Spleen (tissue), 11 donors: ENCODE data around the gene CDK5R1. TPM values are rescaled to one million over a fixed set of nuclear protein-coding genes. Genes with fewer than 3 reads are reported as not detected.

ENCODE experiments used
- DNase-seq: peaks from one replicate; pipeline ENCODE4 v3.0.0-alpha.2; 2020
- H3K27ac ChIP-seq, 8 donors: fragments of 200-600 bp; sonication (generic) in 7 of 8; 1 replicate in 4 of 8; 2 replicates in 4 of 8; pipeline versions ENCODE4 v1.5.0 to v1.8.0; 2016 to 2021; ENCODE audit warnings: inconsistent platforms in 4 of 8, mild to moderate bottlenecking in 4 of 8, moderate library complexity in 1 of 8
- H3K27me3 ChIP-seq, 7 donors: fragments of 200-600 bp; sonication (generic) in 6 of 7; replicated peaks in 1 of 7; 1 replicate in 4 of 7; 2 replicates in 3 of 7; pipeline versions ENCODE4 v1.5.0 to v1.8.0; 2016 to 2021; ENCODE audit warnings: inconsistent platforms in 3 of 7, mild to moderate bottlenecking in 1 of 7
- H3K36me3 ChIP-seq, 6 donors: fragments of 200-600 bp; sonication (generic) in 5 of 6; 1 replicate in 4 of 6; 2 replicates in 2 of 6; pipeline versions ENCODE4 v1.5.0 to v1.8.0; 2016 to 2021; ENCODE audit warnings: inconsistent platforms in 2 of 6
- H3K4me1 ChIP-seq, 6 donors: fragments of 200-600 bp; sonication (generic) in 5 of 6; 1 replicate in 3 of 6; 2 replicates in 3 of 6; pipeline versions ENCODE4 v1.5.0 to v1.8.0; 2016 to 2021; ENCODE audit warnings: inconsistent platforms in 3 of 6
- H3K4me3 ChIP-seq, 8 donors: fragments of 200-600 bp; sonication (generic) in 7 of 8; 1 replicate in 4 of 8; 2 replicates in 4 of 8; pipeline versions ENCODE4 v1.5.0 to v1.8.0; 2016 to 2021; ENCODE audit warnings: inconsistent platforms in 4 of 8, mild to moderate bottlenecking in 4 of 8, moderate library complexity in 2 of 8
- H3K9me3 ChIP-seq, 8 donors: fragments of 200-600 bp; sonication (generic) in 7 of 8; 1 replicate in 4 of 8; 2 replicates in 4 of 8; pipeline versions ENCODE4 v1.5.0 to v1.8.0; 2016 to 2021; ENCODE audit warnings: inconsistent platforms in 4 of 8
- POLR2A ChIP-seq, 3 donors: fragments of 450-650 bp; IDR thresholded peaks; one replicate each; pipeline ENCODE4 v1.5.1; 2017; ENCODE audit warnings: antibody characterized with exemption in 3 of 3, mild to moderate bottlenecking in 1 of 3
- POLR2AphosphoS5 ChIP-seq, 3 donors: sonication (generic); formaldehyde crosslinking; IDR thresholded peaks; one replicate each; pipeline ENCODE4 v1.5.1; 2017; ENCODE audit warnings: antibody characterized with exemption in 3 of 3
- WGBS, 5 donors: extraction: QIAGEN DNeasy Blood & Tissue Kit in 3 of 5; methylation state at CpG; one replicate each; pipeline versions ENCODE4 v1.1.5 to v1.1.7; 2013 to 2018; 5-methylcytosine and 5-hydroxymethylcytosine counted together
- intact Hi-C: fragments of 100-400 bp; cut with DNase I; formaldehyde crosslinking; loops from one replicate; pipeline ENCODE4 v1.15.0; 2023; ENCODE audit warnings: low total_unique reads
- polyA plus RNA-seq, 3 donors: library from polyadenylated mRNA; stranded (reverse); fragments of 200-250 nt; gene quantifications; one replicate each; pipeline ENCODE4 v1.2.1, GENCODE V29; 2013
- total RNA-seq, 7 donors: library from RNA; depleted of rRNA in 3 of 7; stranded (reverse); fragments of >200 nt in 3 of 7; fragmentation: NEBNext Ultra II Directional in 4 of 7; extraction: Animal tissue kit (Norgen Biotek cat#: 25700) in 4 of 7; gene quantifications; one replicate each; pipeline versions ENCODE4 v1.1.0 to v1.2.1, GENCODE V29; 2016 to 2021
- TF ChIP-seq, protein P1 (sequence below), 11 experiments: fragments of 200-600 bp in 7 of 11; fragments of 450-650 bp in 4 of 11; sonication (generic) in 4 of 11; IDR thresholded peaks in 8 of 11; conservative IDR thresholded peaks in 3 of 11; 1 replicate in 7 of 11; 2 replicates in 4 of 11; pipeline versions ENCODE4 v1.4.0 to v1.8.0; 2016 to 2021; ENCODE audit warnings: antibody characterized with exemption in 11 of 11, inconsistent platforms in 4 of 11, mild to moderate bottlenecking in 1 of 11
- donor health status: healthy with polysubstance abuse.
- donor health status: DM: no; HTN: no; CAD: no; lungs with moderate emphysema.
- donor health status: DM: no; HTN: no; CAD: no.
- donor health status: Bipolar disorder and iron deficiency.
- donor health status: healthy.
- donor health status: DM: no; HTN: no; CAD: no.
- donor health status: DM: yes; HTN: yes; CAD: no.

Gene CDK5R1
- total and polyA plus RNA-seq, 10 donors, result 13.0 to 28.2 (median 20.2) TPM

DNA sequence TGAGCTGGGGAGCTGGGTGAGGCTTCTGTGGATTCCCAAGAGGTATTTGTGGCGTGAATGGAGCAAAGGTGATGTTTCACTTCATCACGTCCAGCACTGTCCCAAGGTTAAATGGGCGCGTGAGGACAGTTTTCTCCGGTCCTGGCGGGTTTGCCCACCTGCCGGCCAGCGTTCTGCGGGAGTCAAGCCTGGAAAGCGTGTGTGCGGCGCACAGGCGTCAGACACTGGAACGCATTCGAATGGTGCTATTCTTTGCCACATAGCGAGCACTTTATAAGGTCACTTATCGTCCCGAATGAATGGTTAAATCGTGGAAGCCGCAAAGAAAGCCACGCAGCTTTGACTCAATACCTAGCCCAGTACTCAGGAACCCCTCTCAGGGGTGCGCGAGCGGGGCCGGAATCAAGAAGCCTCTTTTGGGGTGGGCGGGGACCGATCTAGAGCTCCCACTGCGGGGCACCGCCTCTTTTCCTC, 42.9 kb upstream of the CDK5R1 start:
- no peak for DNase-seq
- Histone ChIP-seq H3K36me3 (peaks cover 0 to 22% (median 19%) of the 10 kb centered on the region in 6 donors), H3K4me1 (peaks cover 19 to 52% (median 37%) of the 10 kb centered on the region in 6 donors), H3K27ac (peak overlapping the region in 5 of 8 donors; percentile 87 to 92 (median 89)), H3K27me3 (no peaks in the 10 kb centered on the region), H3K4me3 (peak overlapping the region; percentile 82 to 100 (median 99)), H3K9me3 (no peaks in the 10 kb centered on the region)
- intact Hi-C loops, result no loop called here
- 6 to 10% (median 10%) methylated on average over 21 to 29 of the region's 29 CpGs for WGBS, 5 donors
- no peak for TF ChIP-seq POLR2A (IDR thresholded peaks at IDR 0.05)
- TF ChIP-seq, protein P1, sequence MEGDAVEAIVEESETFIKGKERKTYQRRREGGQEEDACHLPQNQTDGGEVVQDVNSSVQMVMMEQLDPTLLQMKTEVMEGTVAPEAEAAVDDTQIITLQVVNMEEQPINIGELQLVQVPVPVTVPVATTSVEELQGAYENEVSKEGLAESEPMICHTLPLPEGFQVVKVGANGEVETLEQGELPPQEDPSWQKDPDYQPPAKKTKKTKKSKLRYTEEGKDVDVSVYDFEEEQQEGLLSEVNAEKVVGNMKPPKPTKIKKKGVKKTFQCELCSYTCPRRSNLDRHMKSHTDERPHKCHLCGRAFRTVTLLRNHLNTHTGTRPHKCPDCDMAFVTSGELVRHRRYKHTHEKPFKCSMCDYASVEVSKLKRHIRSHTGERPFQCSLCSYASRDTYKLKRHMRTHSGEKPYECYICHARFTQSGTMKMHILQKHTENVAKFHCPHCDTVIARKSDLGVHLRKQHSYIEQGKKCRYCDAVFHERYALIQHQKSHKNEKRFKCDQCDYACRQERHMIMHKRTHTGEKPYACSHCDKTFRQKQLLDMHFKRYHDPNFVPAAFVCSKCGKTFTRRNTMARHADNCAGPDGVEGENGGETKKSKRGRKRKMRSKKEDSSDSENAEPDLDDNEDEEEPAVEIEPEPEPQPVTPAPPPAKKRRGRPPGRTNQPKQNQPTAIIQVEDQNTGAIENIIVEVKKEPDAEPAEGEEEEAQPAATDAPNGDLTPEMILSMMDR (IDR thresholded peaks at IDR 0.05 in 8 of 11, conservative IDR thresholded peaks at IDR 0.05 in 3 of 11), result peak in 2 of 11 experiments; percentile 95

DNA sequence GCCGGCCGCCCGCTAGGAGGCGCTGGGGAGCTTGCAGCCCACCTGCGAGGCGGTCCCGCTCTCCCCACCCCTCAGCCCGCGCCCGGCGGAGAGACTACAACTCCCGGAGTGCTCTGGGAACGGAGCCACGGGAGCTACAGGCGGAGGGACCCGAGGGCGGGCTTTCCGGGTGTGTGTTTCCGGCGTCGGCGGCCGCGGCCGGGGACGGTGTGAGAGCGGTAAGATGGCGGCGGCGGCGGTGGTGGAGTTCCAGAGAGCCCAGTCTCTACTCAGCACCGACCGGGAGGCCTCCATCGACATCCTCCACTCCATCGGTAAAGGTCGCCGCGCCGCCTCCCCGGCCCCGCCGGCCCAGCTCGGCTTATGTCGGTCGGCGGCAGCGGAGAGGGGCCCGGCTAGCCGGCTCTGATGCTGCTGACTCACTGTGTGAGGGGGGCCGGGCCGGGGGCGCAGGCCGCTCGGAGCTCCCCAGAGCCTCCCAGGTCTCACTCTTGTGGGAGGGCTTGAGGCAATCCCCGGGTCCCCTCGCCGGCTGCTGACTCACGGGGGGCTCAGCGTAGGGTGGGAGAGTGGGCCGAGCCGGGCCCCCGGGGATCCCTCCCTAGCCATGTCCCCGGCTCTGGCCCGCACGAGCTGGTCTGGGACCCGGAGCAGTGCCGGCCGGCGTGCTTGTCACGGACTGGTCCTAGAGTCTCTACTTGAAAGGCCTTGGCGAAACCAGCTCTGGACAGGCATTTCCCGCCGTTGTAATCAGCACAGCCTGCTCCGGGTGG, 42.3 kb upstream of the CDK5R1 start, which contains the start of gene PSMD11:
PSMD11 (plus strand) TSS at position 210 of the 773 bp plus-strand sequence; CDS start at position 224, 14 bp downstream.
- intact Hi-C loops, result no loop called here
- peak; percentile 100 for DNase-seq
- no peaks in the 10 kb centered on the region for H3K27me3 ChIP-seq
- H3K4me3 ChIP-seq, result peak within 1 kb of the TSS; percentile 82 to 100 (median 99)
- WGBS, 5 donors, result 0 to 1% (median 0%) methylated on average over 13 to 74 of the region's 74 CpGs
- H3K9me3 ChIP-seq, result no peaks in the 10 kb centered on the region
- TF ChIP-seq, protein P1 (IDR thresholded peaks at IDR 0.05 in 8 of 11, conservative IDR thresholded peaks at IDR 0.05 in 3 of 11), result peak in 9 of 11 experiments; percentile 77 to 98 (median 95)
- TF ChIP-seq POLR2A (IDR thresholded peaks at IDR 0.05) (peak in 1 of 3 donors; percentile 68), POLR2AphosphoS5 (IDR thresholded peaks at IDR 0.05) (peak; percentile 84 to 94 (median 85))
- H3K4me1 ChIP-seq, result peaks cover 19 to 59% (median 38%) of the 10 kb centered on the region in 6 donors
- H3K36me3 ChIP-seq, result peaks cover 0 to 28% (median 25%) of the 10 kb centered on the region in 6 donors
- H3K27ac ChIP-seq, result peak within 1 kb of the TSS; percentile 64 to 92 (median 88)

DNA sequence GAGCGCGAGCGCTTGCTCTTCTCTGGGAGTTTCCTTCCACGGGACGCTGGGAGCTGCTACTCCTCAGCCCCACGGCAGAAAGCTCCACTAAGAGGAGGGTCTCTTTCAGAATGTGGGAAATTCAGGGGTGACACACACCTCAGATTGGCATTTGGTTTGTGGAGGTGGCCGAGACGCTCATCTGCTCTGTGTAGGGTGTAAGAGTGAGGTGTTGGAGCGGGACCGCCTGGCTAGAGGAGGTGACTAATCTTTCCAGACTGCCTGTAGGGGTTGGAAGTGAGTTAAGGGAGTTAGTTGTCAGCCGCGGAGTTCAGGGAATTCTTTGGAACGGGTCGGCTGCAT, 41.7 kb upstream of the CDK5R1 start:
- no peak for DNase-seq
- Histone ChIP-seq H3K27ac (peak overlapping the region; percentile 64 to 92 (median 88)), H3K9me3 (no peaks in the 10 kb centered on the region), H3K4me3 (peak overlapping the region; percentile 82 to 100 (median 99)), H3K4me1 (peaks cover 19 to 59% (median 38%) of the 10 kb centered on the region in 6 donors), H3K27me3 (no peaks in the 10 kb centered on the region), H3K36me3 (peaks cover 0 to 33% (median 27%) of the 10 kb centered on the region in 6 donors)
- intact Hi-C loops, result no loop called here
- TF ChIP-seq, protein P1 (IDR thresholded peaks at IDR 0.05 in 8 of 11, conservative IDR thresholded peaks at IDR 0.05 in 3 of 11), result no peak
- TF ChIP-seq POLR2AphosphoS5 (IDR thresholded peaks at IDR 0.05) (no peak), POLR2A (IDR thresholded peaks at IDR 0.05) (no peak)
- 0 to 1% (median 0%) methylated on average over 14 of the region's 14 CpGs for WGBS, 5 donors

DNA sequence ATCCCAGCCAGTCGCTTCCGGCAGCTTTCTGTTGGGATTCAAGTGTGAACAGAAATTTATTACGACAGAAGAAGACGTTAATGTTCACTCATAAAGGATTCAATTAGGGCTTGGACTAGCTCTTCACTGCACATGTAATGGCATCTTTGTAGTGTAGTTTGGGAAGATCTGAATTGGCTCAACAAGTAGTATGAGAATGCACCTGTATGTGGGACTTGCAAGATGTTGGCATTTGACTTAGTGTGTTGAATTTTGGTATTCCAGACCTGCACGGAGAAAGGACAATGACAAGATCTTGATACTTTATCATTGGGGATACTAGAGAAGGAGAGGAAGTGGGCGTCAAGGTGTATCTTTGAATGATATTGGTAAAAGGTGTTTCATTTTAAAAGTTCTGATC, 41.3 kb upstream of the CDK5R1 start:
- Histone ChIP-seq H3K9me3 (no peaks in the 10 kb centered on the region), H3K27ac (peak overlapping the region in 7 of 8 donors; percentile 64 to 92 (median 89)), H3K4me1 (peaks cover 19 to 59% (median 38%) of the 10 kb centered on the region in 6 donors), H3K27me3 (no peaks in the 10 kb centered on the region), H3K4me3 (peak overlapping the region; percentile 82 to 100 (median 99)), H3K36me3 (peaks cover 0 to 38% (median 30%) of the 10 kb centered on the region in 6 donors)
- TF ChIP-seq POLR2AphosphoS5 (IDR thresholded peaks at IDR 0.05), result no peak
- TF ChIP-seq POLR2A (IDR thresholded peaks at IDR 0.05), result no peak
- TF ChIP-seq, protein P1 (IDR thresholded peaks at IDR 0.05 in 8 of 11, conservative IDR thresholded peaks at IDR 0.05 in 3 of 11), result no peak
- DNase-seq, result no peak
- intact Hi-C loops, result no loop called here
- 14 to 27% (median 22%) methylated on average over 6 of the region's 6 CpGs for WGBS, 5 donors
